Neural crest cell (in vitro differentiated cells): ENCODE data around the gene PRR5L. TPM values are rescaled to one million over a fixed set of nuclear protein-coding genes. Genes with fewer than 3 reads are reported as not detected.
A peak's percentile ranks its signal among the peaks of the same experiment; 100 is the strongest.

Experiments used
- DNase-seq: peaks from one replicate; pipeline ENCODE4 v3.0.0; 2021; ENCODE audit warnings: low read depth, mixed read lengths, low spot score
- H3K27ac Mint-ChIP-seq: one replicate; pipeline ENCODE4 v1.8.0; 2021; ENCODE audit warnings: mild to moderate bottlenecking, mixed read lengths; ENCODE audit not compliant: unreplicated experiment
- H3K27me3 Mint-ChIP-seq: 2 replicates; pipeline ENCODE4 v1.8.0; 2021; ENCODE audit warnings: low read depth, mild to moderate bottlenecking, mixed read lengths
- H3K36me3 Mint-ChIP-seq: 2 replicates; pipeline ENCODE4 v1.8.0; 2021; ENCODE audit warnings: low read depth, mild to moderate bottlenecking, mixed read lengths
- H3K4me1 Mint-ChIP-seq: 2 replicates; pipeline ENCODE4 v1.8.0; 2021; ENCODE audit warnings: mixed read lengths
- H3K4me3 Mint-ChIP-seq: one replicate; pipeline ENCODE4 v1.8.0; 2021; ENCODE audit warnings: mild to moderate bottlenecking, mixed read lengths
- H3K9me3 Mint-ChIP-seq: 2 replicates; pipeline ENCODE4 v1.8.0; 2021; ENCODE audit warnings: mixed read lengths
- total RNA-seq: library from RNA; stranded (reverse); gene quantifications from 2 replicates; pipeline ENCODE4 v1.2.1, GENCODE V29; 2021
- TF ChIP-seq, protein P1 (sequence below): fragments of 200-600 bp; sonication (generic); conservative IDR thresholded peaks from 2 replicates; pipeline ENCODE4 v1.5.0; 2021; ENCODE audit warnings: antibody characterized with exemption, mild to moderate bottlenecking

The PRR5L gene
- total RNA-seq, 1 donor from 2014 or later = 6.6 TPM

DNA sequence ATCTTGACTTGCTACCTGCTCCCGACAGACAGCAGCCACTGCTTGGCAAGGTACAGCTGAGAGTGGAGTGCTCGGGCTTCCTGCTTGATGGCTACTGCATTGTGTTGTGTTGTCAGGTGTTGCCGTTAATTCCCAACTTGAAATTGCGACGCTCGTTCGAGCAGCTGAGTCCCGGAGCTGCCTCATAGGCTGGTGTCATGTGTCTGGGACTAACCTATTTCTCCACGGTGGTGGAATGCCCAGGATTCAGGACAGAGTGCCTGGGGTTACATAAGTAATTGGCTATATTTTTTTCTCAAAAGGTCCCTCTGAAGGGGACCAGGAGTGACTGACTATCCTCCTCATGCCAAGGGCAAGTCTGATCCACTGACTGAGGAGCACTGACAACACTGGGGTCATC is 25.4 kb upstream of the PRR5L start:
- no peaks in the 10 kb centered on the region for H3K9me3 Mint-ChIP-seq
- H3K36me3 Mint-ChIP-seq = peaks cover 18% of the 10 kb centered on the region
- peaks cover 10% of the 10 kb centered on the region for H3K4me1 Mint-ChIP-seq
- no peaks in the 10 kb centered on the region for H3K27me3 Mint-ChIP-seq
- no peak for DNase-seq
- H3K4me3 Mint-ChIP-seq = no peak overlapping the region
- TF ChIP-seq, protein P1, sequence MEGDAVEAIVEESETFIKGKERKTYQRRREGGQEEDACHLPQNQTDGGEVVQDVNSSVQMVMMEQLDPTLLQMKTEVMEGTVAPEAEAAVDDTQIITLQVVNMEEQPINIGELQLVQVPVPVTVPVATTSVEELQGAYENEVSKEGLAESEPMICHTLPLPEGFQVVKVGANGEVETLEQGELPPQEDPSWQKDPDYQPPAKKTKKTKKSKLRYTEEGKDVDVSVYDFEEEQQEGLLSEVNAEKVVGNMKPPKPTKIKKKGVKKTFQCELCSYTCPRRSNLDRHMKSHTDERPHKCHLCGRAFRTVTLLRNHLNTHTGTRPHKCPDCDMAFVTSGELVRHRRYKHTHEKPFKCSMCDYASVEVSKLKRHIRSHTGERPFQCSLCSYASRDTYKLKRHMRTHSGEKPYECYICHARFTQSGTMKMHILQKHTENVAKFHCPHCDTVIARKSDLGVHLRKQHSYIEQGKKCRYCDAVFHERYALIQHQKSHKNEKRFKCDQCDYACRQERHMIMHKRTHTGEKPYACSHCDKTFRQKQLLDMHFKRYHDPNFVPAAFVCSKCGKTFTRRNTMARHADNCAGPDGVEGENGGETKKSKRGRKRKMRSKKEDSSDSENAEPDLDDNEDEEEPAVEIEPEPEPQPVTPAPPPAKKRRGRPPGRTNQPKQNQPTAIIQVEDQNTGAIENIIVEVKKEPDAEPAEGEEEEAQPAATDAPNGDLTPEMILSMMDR = no peak
- H3K27ac Mint-ChIP-seq = no peak overlapping the region

DNA sequence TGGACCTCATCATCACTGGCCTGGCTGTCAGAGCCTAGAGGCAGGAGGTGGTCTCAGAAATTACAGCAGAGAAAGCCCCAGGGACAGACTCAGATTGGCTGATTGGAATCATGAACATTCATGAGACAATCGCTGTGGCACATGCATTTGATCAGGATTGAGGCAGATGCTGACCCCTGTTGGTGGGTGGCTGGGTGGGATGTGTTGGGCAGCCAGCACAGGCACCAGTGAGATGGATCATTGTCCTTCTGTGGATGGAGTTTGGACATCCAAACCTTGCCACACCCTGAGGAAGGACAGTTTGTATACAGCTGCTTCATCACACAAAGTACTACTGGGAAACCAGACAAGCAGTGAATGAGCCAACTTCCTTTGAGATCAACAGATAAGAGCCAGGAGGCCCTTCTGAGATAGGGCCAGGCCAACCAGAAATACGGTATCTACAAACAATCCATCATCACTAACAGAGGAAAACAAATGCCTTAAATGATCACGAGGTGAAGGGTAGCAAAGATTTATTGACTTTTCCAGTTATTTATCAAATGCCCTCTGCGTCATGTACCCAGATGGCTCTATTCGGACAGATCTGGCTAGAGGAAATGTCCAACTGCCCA is 24.2 kb upstream of the PRR5L start:
- Mint-ChIP-seq H3K27me3 (no peaks in the 10 kb centered on the region), H3K9me3 (no peaks in the 10 kb centered on the region), H3K27ac (peak overlapping the region; percentile 91), H3K36me3 (peaks cover 18% of the 10 kb centered on the region), H3K4me3 (no peak overlapping the region), H3K4me1 (peaks cover 6% of the 10 kb centered on the region)
- TF ChIP-seq, protein P1 = no peak
- DNase-seq = no peak

DNA sequence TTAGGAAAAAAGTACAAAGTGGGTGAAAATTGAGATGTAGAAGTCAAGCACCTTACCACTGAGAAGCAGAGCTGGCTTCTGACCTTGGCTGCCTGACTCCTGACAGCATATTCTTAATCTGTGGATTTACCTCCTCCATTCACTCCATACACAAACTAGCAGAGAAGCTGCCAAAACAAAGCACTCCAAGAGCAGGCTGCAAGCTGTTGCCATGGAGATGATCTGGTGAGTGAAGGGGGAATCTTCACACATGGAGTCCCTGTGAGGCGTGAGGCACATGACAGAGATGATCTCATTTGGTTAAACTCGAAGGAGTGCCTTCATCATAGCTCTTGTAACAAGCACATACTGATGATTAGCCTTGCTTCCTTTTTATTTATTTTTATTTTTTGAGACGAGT is 23.0 kb upstream of the PRR5L start:
- Mint-ChIP-seq H3K4me3 (no peak overlapping the region), H3K27me3 (no peaks in the 10 kb centered on the region), H3K27ac (no peak overlapping the region), H3K9me3 (no peaks in the 10 kb centered on the region), H3K4me1 (peaks cover 8% of the 10 kb centered on the region), H3K36me3 (peaks cover 18% of the 10 kb centered on the region)
- DNase-seq = no peak
- TF ChIP-seq, protein P1 = no peak

DNA sequence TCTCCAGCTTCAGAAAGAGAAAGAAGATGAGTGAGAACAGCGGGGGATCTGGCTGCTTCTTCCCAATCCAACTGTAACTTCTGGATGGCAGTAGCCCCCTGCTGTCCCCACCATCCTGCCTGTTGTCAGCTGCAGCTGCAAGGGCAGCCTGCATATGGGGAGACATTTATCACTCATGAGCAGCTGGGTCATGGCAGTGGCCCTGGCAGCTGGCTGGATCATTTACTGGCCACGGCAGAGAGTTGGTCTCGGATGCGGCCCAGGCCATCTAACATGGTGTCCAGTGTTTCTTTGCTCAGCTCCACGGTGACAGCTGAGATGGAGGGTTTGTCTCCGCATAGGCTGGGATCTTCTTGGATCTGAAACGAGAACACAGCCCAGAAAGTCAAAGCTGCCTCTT is 21.7 kb upstream of the PRR5L start:
- no peak for DNase-seq
- no peaks in the 10 kb centered on the region for H3K9me3 Mint-ChIP-seq
- no peak overlapping the region for H3K27ac Mint-ChIP-seq
- TF ChIP-seq, protein P1 = no peak
- H3K4me3 Mint-ChIP-seq = no peak overlapping the region
- peaks cover 18% of the 10 kb centered on the region for H3K36me3 Mint-ChIP-seq
- H3K27me3 Mint-ChIP-seq = no peaks in the 10 kb centered on the region
- peaks cover 19% of the 10 kb centered on the region for H3K4me1 Mint-ChIP-seq

DNA sequence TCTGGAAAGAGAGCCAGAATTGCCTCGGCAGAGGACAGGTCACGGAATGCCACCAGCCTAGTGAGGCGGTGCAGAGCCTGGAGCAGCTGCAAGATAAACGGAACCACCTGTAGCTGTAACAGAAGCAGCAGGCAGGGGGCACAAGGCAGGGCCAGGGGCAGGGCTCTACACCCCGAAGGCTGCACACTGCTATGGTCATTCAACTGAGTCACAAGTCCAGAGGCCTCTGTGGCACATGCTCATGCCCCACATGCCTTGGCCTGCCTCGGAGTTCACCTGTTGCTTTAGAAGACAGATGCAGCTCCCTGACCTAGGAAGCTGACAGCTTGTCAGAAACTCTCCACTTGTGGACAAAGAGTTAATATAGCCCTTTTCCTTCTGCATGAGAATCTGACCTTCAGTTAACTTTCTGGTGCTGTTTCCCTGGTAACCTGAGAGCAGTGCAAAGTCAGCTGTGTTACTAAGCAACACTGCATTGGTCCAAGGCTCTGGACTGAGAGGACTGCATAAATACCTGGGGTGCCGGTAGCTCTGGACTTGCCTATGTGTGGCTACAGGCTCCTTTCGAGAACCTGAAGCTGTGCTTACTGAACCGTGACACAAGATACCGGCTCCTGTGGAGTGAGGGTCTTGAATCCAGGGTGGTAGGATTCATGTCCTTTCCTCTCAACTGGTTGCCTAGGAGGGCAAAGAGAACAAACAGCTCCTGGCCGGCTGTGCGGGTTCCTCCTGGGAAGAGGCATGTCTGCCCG is 17.4 kb upstream of the PRR5L start:
- TF ChIP-seq, protein P1 = peak; percentile 39
- Mint-ChIP-seq H3K4me3 (no peak overlapping the region), H3K27me3 (no peaks in the 10 kb centered on the region), H3K4me1 (peaks cover 22% of the 10 kb centered on the region), H3K27ac (no peak overlapping the region), H3K9me3 (no peaks in the 10 kb centered on the region), H3K36me3 (peaks cover under 1% of the 10 kb centered on the region)
- DNase-seq = no peak
